GM18505 (cell line): Measurements from ENCODE around the gene NPHP4.
"Not testable (repeated sequence)": the region's sequence is repeated elsewhere in the genome, so short reads cannot be mapped to it uniquely, and the experiment has no call there.

ENCODE experiments used
- ATAC-seq: cut with Tn5 transposase; IDR thresholded peaks from one replicate; pipeline ENCODE4 v1.9.1; 2021; ENCODE audit not compliant: unreplicated experiment
- POLR2A ChIP-seq: IDR thresholded peaks from 4 replicates; pipeline ENCODE4 v1.6.1; 2011; ENCODE audit warnings: borderline replicate concordance; ENCODE audit not compliant: insufficient read depth, insufficient read length; ENCODE audit errors: extremely low read depth

The NPHP4 gene

DNA sequence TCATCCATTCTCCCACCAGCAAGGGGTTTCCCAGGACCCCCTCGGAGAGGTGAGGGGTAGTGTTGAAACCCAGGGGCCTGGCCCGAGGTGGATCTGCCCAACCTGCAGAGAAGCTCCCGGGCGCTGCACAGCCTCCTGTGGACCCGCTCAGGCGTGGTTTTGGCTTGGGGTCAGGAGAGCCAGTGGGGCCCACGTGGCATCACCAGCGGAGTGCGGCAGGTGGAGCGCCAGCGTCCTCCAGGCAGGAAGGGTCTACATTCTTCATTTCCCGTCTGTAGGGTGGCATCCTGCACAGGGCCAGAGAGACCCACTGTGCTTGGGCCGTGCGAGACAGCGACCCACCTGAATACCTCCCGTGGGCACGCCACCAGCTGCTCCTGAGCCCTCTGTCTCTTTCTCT, 135.2 kb downstream of the NPHP4 start:
- ATAC-seq: no peak
- no peak for TF ChIP-seq POLR2A

DNA sequence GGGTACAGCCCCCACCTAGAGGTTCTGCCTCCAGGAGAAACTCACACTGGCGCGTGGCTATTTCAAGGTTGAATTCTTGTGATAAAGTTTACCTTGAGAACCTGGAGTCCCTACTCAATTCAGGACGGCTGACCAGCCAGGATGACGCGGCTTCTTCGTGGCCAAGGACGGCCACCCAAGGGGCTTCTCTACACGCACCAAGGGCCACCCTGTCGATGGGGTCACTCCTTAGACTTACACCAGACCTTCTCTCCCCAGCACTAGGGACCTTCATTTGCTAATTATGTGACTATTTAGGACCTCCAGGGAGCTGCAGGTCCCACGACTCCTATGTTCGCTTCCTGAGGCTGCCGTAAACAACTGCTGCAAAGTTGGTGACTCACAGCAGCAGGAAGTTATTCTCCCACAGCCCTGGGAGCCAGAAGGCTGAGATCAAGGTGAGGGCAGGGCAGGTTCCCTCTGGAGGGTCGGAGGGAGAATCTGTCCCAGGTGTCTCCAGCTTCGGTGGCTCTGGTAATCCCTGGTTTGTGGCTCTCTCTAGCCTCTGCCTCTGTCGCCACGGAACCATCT, 135.9 kb downstream of the NPHP4 start:
- no peak for ATAC-seq
- no peak for TF ChIP-seq POLR2A

DNA sequence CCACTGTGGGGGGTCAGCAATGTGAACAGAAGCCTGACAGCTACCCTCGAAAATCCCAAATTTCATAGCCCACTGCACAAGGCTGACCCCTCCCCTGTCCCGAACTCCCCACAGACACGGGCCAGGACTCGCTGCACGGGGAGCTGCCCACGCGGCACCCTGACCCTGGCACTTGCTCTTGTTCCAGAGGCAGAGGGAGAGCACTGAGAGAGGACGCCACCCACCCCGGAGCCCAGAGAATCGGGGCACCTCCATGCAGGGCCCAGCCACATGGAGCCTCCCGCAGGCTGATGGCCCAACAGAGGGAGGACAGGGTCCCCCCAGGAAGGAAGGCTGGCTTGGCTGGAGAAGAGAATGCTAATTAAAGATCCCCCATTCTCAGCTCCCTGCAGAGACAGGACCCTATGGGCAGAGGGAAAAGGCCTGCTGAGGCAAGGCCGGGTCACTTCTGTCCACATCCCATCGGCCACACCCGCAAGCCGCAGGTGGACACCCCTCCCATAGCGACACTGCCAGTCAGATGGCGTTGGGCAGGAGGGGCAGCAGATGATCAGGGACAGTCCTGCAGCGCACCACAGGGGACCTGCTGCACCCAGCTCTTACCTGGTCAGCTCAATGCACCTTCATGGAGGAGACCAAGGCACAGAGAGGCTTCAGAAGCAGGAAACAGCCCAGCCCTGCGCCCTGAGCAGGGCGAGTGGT, 136.9 kb downstream of the NPHP4 start:
- ATAC-seq: no peak
- TF ChIP-seq POLR2A: no peak

DNA sequence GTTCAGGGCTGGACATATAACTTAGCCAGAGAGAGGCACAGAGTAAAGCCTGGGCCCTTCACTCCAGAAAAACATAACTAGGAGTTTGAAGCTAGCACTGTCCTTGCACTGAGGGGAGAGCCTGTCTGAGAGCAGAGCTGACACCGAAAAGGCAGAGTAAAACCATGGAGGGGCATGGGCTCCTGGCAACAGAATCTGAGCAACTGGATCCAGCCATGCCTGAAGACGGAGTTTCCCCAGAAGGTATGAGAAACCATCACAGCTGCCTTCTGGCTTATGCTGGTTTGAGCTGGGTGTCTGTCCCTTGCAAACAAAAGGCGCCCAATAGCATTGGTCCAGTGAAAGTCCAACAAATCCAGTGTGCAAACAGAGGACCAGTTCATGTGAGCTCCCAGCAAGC, 137.5 kb downstream of the NPHP4 start:
- ATAC-seq: no peak
- no peak for TF ChIP-seq POLR2A

DNA sequence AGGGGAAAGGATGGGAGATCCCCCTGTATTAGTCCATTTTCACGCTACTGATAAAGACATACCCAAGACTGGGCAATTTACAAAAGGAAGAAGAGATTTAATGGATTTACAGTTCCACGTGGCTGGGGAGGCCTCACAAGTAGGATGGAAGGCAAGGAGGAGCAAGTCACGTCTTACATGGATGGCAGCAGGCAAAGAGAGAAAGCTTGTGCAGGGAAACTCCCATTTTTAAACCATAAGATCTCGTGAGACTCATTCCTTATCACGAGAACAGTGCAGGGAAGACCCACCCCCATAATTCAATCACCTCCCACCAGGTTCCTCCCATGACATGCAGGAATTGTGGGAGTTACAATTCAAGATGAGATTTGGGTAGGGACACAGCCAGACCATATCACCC, 138.4 kb downstream of the NPHP4 start:
- ATAC-seq: not testable (repeated sequence)

DNA sequence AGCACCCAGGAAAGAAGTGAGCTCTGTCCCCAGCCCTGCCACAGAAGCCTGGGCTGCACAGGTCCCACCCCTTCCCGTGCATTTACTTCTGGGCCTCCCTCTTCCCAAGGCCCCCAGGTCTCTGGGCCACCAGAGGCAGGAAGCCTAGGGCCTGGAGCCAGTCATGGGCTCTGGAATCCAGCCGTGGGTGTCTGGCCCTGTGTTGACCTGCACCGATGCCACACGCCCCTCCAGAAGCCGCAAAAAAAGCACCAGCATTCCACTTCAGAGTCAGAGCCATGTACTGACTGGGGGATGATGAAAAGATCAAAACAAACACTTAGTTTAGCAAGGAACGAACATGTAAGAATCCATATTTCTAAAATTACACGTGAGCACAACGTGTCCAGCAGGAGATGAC, 141.7 kb downstream of the NPHP4 start:
- TF ChIP-seq POLR2A: no peak
- no peak for ATAC-seq

DNA sequence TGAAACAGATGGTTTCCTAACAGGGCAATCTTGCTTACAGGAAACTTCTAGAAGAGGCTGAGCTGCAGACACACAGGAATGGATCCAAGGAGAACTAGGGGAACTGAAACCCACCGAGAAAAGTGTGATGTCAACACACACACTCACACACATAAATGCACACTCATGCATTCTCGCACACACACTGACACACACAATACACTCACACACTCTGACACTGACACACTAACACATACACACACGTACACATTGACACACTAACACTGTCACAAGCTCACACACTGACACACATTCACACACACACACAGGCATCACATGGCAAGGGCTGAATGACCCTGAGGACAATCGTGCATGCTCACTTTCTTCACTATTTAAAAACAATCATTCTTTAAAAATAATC, 142.7 kb downstream of the NPHP4 start:
- ATAC-seq: no peak
- TF ChIP-seq POLR2A: no peak

- ATAC-seq: no peak
- TF ChIP-seq POLR2A: no peak
Measured at GRCh38 chr1:5847013-5847659, 145.1 kb downstream of the NPHP4 start.

- no peak for TF ChIP-seq POLR2A
- no peak for ATAC-seq
Measured at GRCh38 chr1:5845376-5845775, 146.8 kb downstream of the NPHP4 start.

- no peak for TF ChIP-seq POLR2A
- no peak for ATAC-seq
Measured at GRCh38 chr1:5844442-5844841, 147.8 kb downstream of the NPHP4 start.

GRCh38 chr1:5843521-5844096, 148.6 kb downstream of the NPHP4 start:
- ATAC-seq: no peak
- no peak for TF ChIP-seq POLR2A

DNA sequence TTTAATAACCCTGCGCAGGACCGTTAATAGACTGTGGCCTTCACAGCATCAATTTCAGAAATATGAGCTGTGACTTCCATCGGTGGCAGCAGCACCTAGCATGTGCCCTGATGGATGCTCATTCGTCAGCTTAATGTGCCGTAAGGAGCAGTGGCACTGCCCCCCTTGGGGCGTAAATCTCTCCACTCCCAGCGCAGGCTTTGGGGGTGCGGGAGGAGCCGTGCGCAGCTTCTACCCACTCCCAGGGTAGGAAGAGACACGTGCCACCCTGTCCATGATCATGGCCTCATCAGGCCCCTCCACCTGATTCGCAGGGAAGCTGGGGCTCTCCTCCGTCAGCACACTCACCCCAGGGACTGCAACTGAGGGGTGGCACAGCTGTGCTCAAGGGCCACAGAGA, 149.5 kb downstream of the NPHP4 start:
- no peak for TF ChIP-seq POLR2A
- no peak for ATAC-seq

GRCh38 chr1:5840551-5841001, 151.6 kb downstream of the NPHP4 start:
- no peak for TF ChIP-seq POLR2A
- no peak for ATAC-seq

DNA sequence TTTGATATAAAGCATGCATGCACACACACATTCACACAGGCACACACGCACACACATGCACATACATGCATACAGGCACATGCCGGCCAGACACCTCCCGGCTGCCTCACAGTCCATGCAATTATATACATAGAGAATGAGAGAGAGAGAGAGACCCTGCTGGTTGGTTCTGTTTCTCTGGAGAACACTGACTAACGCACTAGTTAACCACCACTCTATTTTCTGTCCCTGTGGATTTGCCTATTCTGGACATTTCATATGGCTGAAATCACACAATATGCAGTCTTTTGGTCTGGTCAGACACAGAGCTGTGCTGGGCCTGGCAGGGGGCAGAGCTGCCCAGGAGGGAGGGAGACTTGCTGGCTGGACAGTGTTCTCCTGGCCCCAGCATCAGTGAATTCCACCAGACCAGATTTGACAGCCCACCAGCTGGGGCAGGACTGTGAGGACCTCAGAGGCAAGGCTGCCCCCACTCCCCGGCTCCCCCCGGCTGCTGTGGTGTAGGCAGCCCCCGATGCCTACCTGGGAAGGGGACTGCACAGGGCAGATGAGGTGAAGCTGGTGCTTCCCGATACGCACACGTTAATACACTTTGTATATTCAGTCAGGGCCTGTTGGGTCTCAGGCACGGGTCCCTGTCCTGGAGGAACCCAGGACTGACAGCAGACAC, 152.2 kb downstream of the NPHP4 start:
- ATAC-seq: no peak
- TF ChIP-seq POLR2A: no peak

DNA sequence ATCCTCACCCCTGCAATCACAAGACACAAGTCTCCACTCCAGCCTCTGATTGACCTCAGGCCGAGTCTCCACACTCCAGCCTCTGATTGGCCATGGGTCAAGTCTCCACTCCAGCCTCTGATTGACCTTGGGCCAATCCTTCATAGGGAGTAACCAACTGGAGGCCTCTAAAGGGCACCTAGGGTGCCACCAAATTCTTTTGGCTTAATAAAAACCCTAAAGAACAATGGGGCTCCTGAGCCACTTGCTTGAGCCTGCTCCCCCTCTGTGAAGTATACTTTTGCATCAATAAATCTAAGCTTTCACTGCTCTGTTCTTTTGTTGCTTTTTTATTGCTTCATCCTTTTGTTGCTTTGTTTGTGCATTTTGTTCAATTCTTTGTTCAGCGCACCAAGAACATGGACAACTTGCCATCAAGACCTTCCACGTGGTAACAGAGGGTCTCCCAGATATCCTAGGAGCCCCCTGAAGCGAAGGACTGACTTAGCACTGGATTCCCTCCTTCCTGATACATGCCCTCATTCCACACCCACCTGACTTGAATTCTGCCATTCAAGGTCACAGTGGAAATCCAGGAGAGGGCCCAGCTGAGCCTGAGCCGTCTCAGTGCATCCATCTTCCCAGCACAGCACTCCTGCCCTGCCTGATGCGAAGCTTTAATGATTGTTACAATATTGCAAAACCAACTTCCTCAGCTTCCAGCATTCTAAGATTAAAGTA, 152.9 kb downstream of the NPHP4 start:
- ATAC-seq: no peak

More for the DNA sequence above, 152.9 kb downstream of the NPHP4 start:
- TF ChIP-seq POLR2A: no peak
